Stimulated activated CD4-positive, alpha-beta T cell treated with anti-CD3 and anti-CD28 coated beads, TNF-alpha, amount 100 ng/mL, for 4 hours (primary cell): ENCODE measurements around the gene CEP83.
"Not testable (repeated sequence)": the region's sequence is repeated elsewhere in the genome, so short reads cannot be mapped to it uniquely, and the experiment has no call there.

Experiments used
- DNase-seq, 3 experiments: peaks; one replicate each; pipeline ENCODE4 v3.0.0-alpha.2; 2020; ENCODE audit warnings: low read depth in 3 of 3

Gene CEP83

GRCh38 chr12:94459728-94460615 is at the start of gene CEP83:
Gene CEP83, minus strand, starts transcription at chr12:94459867. Its CDS starts 47,377 bp downstream, at chr12:94412490.
- peak; percentile 94 to 95 (median 94) for DNase-seq

GRCh38 chr12:94509317-94509716 is 49.6 kb upstream of the CEP83 start:
- DNase-seq, result no peak

- no peak for DNase-seq
These were observed 47.8 kb upstream of the CEP83 start for GRCh38 chr12:94507455-94507854.

- no peak for DNase-seq
These were observed 44.7 kb upstream of the CEP83 start for GRCh38 chr12:94504386-94504785.

- no peak for DNase-seq
These were observed 44.0 kb upstream of the CEP83 start for GRCh38 chr12:94503619-94504018.

- DNase-seq, result no peak
These were observed 41.3 kb upstream of the CEP83 start for GRCh38 chr12:94500831-94501567.

- DNase-seq, result no peak
These were observed 39.0 kb upstream of the CEP83 start for GRCh38 chr12:94498698-94499097.

GRCh38 chr12:94498073-94498472 is 38.4 kb upstream of the CEP83 start:
- no peak for DNase-seq

- DNase-seq, result no peak
These were observed 35.9 kb upstream of the CEP83 start for GRCh38 chr12:94495445-94496115.

GRCh38 chr12:94491489-94491888 is 31.8 kb upstream of the CEP83 start:
- DNase-seq, result no peak

GRCh38 chr12:94488463-94488862 is 28.8 kb upstream of the CEP83 start:
- no peak for DNase-seq

GRCh38 chr12:94481734-94482133 is 22.1 kb upstream of the CEP83 start:
- DNase-seq, result no peak

- DNase-seq, result no peak
These were observed 9.9 kb upstream of the CEP83 start for GRCh38 chr12:94469522-94469921.

GRCh38 chr12:94460616-94460959 is 921 bp upstream of the CEP83 start:
- DNase-seq, result no peak

GRCh38 chr12:94458877-94459727 is 565 bp downstream of the CEP83 start:
- DNase-seq, result no peak

GRCh38 chr12:94457311-94457710 is 2.4 kb downstream of the CEP83 start:
- no peak for DNase-seq

GRCh38 chr12:94454318-94454717 is 5.3 kb downstream of the CEP83 start:
- not testable (repeated sequence) for DNase-seq

GRCh38 chr12:94445662-94446061 is 14.0 kb downstream of the CEP83 start:
- no peak for DNase-seq

GRCh38 chr12:94437303-94437702 is 22.4 kb downstream of the CEP83 start:
- no peak for DNase-seq

GRCh38 chr12:94435511-94435927 is 24.1 kb downstream of the CEP83 start:
- no peak for DNase-seq

GRCh38 chr12:94434171-94434570 is 25.5 kb downstream of the CEP83 start:
- DNase-seq, result no peak
